Germinal center (tissue), 1 donor: ENCODE results near the gene TNFRSF14.

Experiments used
- DNase-seq: peaks from one replicate; pipeline ENCODE4 v3.0.0; 2012; ENCODE audit warnings: mixed read lengths, low spot score

The TNFRSF14 gene

DNA sequence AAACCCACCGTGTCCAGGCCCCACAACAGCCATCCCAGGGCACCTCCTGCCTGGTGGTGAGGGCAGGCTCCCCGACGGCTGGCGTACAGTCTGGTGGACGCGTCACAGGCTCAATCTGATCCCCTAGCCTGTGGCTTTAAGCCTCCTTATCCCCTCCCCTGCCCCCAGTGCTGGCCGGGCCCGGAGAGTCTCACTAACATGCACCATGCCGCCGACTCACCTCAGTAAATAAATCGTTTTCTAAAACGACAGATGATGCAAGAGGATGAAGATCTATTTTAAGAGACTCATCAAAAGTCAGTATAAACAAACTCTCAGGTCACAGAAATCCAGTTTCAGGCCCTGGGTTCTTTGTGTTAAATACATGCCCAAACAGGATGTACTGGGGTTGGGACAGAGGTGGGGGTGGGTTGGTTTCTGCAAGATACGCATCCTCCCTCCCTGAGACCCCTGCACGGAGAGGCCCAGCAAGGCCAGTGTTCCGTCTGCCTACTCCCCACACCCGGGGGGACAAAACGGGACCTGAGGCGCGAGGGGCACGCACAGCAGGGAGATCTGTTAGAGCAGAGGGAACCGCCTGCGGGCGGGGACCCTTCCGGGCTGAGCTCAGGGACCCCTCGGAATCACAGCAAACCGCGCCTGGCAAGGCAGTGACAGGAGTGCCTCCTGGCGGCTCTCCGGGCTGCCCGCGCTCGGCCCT lies 32.8 kb upstream of the TNFRSF14 start:
- DNase-seq, result no peak

DNA sequence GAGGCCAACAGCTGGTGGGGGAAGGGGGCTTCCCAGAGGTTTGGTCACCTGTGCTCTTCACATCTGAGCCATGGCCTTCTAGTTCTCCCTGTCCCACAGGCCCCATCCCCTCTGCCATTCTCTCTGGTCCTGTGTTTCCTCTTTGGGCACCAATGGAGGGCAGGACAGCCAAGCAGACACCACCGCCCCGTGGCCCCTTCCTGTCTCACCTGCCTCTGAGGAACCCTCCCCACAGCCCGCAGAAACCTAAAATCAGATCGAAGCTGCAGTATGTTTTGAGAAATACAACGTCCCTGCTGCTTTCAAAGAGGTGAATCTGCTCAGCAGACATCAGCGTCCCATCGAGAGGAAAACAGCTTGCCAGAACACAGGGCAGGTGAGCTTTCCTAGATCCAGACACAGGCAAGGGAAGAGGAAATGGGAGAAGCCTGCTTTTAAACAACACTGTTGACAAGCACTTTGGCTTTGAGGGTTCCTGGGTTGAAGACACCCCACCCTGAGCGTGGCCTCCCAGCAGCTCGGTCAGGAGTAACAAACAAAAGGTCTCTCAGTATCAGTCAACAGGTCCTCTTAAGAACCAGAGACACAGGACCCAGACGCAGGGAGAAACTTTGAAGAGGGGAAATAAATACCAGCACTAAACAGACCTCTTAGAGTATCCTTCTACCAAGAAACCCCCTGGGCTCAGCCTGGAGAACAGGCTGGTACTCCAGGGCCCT lies 32.1 kb upstream of the TNFRSF14 start:
- no peak for DNase-seq

DNA sequence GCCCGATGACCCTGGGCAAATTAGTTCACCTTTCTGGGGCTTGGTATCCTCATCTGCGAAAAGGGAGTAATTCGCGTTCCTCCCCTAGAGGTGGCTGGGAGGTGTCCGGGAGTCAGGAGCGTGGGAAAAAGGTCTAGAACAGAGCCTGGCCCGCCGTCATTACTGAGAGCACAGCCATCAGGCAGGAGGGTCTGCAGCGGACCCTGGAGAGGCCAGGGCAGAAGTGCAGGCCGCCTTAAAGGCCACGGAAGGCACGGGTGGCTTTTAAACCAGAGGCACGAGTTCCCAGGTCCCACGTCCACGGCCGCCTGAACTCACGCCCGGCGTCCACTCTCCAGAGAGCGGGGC lies 30.6 kb upstream of the TNFRSF14 start:
- DNase-seq, result no peak

DNA sequence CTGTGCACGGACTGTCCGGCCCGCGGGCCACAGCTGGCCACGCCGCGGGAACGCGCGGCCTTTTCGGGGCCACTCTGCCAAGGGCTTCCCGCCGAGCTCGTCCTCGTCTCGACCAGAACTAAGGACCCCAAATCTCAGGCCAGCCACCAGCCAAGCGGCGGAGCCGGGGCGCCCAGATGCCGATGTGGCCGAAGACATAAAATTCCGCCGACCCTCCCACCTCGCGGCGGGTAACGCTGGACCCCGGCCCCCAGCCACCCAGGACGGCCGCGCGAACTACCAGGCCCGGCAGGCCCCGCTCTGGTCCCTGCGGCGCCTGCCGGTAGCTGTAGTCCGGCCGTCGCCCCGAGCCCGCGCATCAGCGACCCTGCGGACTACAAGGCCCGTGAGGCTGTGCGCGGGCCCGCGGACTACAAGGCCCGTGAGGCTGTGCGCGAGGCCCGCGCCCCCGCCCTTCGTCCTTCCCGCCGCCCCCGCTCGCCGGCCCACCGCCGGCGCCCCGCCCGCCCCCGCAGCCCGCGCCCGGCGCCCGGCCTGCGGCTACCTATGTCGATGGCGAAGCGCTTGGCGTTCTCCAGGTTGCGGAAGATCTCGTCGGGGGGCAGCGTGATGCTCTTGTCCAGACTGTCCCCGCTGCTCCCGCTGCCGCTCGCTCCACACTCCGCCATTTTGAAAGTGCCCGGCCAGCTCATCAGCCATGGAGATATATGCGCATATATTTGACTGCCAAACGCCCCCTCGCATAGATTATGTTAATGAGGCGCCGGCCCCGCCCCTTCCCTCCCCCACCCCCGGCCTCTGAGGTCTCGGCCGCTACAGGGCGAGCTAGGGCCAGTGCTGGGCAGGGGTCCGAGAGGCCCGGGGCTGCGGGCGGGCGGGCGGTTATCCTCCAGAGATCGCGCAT lies 30.0 kb upstream of the TNFRSF14 start, which contains the start of gene PANK4:
TSS of gene PANK4 (minus strand) at position 677 of the 904 bp plus-strand sequence. CDS start at position 668, 9 bp downstream.
- peak; percentile 87 for DNase-seq

DNA sequence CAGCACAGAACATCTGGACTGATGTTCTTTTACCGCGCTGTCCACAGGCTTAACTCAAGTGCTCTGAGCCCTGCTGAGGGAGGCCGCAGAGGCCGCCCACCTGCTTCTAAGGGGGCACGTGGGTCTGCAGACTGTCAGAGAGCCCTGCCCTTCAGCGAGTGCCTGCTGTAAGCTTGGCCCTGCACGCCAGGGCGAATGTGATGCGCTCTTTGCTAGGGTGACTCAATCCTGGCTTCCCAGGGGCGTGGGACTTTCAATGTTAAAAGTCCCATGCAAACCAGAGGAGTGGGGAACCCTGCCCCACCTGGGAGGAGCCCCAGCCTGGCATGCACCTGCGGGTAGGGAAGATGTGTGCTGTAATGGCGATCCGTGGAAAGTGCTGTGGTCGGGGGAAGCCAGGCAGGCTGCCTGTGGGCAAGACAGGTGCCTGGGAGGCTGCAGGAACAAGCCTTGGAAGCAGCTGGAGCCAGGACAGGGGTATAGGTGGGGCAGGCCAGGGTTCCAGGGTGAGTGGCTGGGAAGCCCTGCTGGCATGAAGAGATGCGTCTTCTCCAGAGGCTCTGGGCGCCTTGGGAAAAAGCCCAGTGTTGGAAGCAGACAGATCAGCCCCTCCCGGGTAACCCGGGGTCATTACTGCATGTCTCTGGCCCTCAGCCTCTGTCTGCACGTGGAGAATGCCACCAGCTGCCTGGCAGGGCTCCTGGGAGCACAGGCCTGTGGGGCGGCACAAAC lies 29.2 kb upstream of the TNFRSF14 start:
- peak; percentile 46 for DNase-seq

DNA sequence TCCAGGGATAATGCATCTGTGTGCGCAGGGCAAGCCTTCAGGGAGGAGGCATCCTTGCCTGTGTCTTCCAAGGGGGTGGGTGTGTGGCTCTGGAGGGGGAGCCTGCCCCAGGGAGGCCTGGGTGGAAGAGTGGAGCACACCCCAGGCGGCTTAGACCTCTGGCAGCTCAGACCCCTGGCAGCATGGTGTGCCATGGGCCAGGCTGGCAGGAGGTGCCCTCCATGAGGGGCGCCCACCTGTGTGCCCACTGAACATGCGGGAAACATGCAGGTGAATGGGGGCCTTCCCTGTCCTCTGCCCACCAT lies 28.7 kb upstream of the TNFRSF14 start:
- DNase-seq, result no peak

DNA sequence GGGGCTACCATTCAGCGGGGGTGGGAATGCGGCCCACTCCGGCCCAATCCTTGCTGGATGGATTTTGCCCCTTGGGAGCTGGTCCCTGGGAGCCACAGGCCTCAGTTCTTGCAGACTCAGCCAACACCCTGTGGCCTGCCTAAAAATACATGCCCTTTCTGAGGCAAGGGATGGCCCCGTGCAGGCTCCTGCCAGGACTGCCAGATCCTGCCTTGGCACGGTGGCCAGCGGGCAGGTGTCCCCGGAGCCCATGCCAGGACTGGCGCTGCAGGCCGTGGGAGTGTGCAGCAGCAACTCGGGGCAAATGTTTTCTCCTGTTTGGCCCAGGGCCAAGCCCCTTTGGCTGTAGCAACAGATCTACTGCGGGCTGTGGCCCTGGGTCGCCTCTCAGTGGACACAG lies 28.2 kb upstream of the TNFRSF14 start:
- DNase-seq, result no peak

DNA sequence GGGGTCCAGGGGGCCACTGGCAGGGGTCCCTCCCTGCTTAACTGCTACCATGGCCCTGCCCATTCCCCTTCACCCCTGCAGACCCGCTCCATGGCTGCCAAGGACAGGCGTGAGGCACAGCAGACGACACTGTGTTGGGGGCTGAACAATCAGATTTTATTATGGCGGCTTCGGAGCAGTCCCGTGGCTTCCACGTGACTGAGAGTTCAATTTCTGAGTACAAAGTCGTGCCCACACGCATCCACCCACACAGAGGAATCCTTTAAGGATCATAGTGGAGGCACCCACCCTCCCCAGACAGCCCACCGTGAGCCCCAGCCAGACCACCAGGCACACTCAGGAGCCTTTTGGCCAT lies 27.6 kb upstream of the TNFRSF14 start:
- no peak for DNase-seq

DNA sequence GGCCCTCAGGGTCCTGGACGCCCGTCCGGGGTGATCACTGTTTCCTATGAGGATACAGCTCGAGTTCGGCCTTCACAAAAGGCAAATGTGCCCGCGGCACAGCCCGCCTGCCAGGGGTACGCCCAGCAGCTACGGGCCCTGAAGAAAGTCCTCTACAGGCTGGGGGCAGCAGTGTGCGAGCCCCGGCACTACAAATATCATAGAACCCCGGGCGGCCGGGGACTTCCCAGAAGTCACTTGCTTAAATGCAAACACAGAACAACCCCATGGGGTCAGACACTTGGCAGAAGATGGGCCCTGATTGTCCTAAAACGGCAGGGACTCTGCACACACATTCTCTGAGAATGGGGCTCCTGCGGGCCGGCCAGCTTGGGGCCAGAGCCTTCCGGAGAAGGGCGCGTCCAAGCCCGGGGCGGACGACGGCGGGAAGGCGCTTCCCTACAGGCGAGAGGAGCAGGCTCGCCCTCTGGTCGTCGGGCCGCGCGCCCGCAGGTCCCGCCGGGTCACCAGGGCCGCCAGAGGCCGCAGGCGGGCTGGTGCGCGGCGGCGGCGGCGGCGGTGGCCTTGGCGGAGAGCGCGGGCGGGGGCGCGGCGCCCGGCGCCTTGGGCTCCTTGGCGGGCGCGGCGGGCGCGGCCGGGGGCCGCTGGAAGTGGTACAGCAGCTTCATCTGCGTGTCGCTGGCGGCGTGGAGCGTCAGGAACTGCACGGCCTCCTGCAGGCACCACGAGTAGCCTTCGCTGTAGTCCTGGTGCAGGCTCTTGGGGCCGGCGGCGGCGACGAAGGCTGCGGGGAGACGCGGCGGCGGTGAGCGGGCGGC lies 27.0 kb upstream of the TNFRSF14 start:
- peak; percentile 58 for DNase-seq

DNA sequence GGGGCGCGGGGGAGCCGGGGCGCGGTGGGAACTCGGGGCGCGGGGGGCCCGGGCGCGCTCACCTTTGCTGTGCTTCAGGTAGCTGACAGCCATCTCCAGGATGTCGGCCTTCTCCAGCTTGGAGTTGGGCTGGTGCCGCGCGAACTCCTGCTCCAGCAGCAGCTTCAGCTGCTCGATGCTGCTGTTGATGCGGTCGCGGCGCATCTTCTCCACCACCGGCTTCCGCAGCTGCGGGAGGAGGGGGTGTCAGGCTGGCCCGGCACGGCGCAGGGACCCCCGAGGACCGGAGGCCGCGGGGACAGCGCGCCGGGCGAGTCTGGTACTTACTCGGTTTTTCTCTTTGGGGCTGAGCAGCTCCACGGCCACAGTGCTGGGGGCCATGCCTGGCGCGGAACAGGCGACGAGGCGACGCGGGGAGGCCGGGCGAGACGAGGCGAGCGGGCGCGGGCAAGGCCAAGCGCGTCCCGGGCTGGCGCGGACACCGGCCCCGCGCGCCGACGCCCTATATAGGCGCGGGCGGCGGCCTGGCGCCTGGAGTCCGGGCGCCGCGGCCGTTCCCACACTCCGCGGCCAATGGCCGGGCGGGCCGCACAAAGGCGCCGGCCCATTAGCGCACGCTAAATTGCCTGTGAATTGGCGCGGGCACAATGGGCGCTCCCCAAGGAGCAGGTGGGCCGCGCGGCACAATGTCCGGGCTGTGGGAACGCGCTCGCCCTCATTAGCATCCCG lies 26.2 kb upstream of the TNFRSF14 start, which contains the start of gene HES5:
TSS of gene HES5 (minus strand) at position 480 of the 729 bp plus-strand sequence. CDS start at position 381, 99 bp downstream.
- DNase-seq, result no peak

DNA sequence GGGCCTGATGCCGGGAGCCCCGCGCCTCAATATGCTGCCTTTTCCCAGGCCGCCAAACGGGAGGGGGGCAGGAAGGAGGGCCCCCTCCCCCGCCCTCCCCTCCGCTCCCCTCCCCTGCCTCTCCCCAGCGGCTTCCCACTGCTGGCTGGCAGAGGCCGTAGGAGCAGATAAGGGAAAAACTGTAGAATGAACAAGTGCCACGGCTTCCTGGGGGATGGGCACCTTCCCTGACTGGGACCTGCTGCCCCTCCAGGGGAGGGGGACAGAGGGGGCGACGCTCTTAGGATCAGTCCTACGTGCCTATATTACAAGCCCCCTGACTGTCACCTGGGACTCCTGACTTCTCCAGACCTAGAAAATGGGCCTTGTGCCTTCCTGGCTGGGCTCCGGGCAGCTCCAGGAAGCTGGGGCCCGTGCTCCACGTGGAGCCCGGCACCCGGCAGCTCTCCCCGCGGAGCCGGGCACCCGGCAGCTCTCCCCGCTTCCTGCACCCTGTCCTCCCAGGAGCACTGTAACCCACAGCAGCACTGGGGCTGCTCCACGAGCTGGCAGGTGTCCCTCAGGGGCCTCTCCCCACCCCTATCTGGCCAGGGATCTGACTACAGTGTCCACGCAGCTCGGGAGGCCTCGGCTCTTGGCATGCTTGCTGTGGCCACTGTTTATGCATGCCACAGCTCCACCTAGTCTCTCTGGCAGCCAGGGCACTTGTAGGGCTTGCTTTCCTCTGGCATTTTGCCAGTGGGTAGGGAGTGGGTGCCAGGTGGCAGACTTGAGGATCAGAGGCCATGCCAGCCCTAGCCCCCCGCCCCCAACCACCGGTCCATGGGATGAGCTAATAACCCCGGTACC lies 25.4 kb upstream of the TNFRSF14 start:
- no peak for DNase-seq

DNA sequence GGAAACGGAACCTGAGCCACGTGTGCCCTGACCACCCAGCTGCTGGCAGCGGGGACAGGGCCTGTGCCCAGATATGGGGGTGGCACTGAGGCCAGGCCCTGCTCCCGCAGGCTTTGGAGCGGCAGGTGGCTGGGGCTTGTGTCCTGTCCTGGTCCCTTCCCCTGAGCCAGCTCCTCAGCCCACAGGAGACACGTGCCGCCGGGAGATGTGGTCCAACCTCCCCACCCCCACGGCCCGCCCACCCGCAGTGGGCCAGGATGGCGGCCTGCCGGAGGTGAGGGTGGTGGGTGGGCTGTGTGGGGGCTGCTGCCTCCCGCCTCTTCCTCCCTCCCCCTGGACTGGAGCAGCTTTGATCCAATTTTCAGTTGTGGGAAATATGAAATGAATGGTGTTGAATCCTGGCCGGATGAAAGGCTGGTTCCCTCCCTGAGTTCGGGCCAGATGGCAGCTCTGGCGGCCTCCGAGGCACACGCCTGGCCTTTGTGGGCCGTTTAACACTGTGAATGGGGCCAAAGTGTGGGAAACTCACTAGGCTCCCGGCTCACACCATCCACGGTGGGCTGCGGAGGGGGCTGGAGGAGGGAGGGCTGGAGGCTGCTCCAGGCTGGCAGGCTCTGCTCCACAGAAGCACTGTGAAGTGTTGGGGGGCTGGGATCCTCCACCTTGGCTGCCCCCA lies 23.5 kb upstream of the TNFRSF14 start:
- DNase-seq, result no peak

DNA sequence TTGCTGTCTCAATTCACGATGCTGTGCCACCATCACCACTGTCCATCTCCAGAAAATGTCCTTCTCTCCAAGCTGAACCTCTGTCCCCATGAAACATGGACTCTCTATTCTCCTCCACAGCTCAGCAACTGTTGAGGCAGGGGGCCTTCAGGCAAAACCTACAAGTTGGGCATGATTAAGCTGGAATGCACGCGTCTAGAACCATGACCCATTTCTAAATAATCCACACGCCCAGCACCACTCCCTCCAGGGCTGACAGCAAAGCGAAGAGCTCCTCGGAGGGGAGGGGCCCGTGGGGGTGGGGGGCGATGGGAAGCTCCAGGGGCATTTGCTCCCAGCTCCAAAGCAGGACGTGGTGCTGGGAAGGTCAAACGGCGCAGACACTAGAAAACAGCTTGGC lies 22.8 kb upstream of the TNFRSF14 start:
- no peak for DNase-seq

DNA sequence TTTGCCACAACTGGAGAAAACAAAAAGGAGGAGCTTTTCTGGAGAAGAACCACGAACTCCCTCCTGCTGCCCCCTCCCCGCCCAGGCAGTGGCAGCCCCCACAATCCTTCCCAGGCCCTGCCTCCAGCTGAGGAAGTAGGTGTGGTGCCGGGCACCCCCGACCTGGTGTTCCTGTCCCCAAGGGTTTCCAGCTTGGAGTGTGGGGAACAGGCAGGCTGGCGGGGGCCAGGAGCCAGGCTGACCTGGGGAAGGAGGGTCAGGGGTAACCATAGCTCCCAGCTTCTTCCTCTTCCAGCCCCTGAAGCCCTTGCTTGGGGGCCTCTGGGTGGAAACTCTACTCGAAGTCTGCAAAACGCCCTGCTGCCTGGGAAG lies 21.9 kb upstream of the TNFRSF14 start:
- no peak for DNase-seq

DNA sequence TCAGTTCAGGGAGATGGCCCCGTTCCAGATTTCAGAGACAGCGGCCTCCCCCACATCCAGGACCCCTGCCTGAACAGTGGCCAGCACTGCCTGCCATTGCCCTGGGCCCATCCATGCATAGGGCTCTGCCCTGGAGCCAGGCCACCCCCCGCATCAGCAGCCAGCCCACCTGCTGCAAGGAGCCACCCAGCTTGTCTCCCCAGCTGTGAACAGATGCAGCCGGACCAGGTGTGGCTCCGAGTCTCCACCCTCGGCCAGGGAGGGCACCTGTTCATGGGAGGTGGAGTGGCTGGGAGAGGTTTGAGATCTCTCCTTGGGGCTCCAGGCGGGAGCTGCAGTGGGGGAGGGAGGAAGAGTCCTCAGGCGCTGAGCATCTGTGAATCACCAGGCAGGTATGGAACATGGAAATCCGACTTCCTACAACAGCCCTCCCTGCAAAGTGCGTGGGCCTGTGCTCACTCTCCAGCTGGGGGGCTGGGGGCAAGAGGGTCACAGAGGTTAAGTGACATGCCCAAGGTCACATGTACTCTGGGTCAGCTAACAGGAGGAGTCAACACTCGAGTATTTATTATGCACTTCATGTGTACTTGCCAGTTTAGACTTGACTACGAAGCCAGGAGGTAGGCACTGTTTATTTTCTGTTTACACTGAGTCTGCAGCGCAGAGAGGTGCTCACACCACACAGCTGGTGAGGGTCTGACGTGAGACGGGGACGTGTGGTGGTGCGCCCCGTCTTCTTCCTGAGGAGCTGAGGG lies 21.3 kb upstream of the TNFRSF14 start:
- DNase-seq, result no peak

DNA sequence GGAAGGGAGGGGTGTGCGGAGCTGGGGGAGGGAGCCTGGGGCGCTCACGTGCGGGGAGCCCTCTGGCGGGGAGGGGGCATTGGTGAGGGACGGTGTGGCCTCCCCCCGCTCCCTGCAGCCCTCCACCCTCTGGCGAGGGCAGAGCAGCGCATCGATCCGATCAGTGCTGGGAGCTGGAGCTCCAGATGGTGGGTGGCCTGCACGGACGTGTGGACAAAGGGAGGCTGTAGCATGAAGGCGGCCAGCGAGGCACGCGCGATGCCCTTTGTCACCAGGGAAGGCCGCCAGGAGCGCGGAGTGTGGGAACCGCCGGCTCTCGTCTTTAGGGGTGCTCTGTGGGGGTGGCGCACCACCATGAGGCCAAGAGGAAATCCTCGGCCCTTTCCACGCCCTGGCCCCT lies 20.7 kb upstream of the TNFRSF14 start:
- no peak for DNase-seq

DNA sequence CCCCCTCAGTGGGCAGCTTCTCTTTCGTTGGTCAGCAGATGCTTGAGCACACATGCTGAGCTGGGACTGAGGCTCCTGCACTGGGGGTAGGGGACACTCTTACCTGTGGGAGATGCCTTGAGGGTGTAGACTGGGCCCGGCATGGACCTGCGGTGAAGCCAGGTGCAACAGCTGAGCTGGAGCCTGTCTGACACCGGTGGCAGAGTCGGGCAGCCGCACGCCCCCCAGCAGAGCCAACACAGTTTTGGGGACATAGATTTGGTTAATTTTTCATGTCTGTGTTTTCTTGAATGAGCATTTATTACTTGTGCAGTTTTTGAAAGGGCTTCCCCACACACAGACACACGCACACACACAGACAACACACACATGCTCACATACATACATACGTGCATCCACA lies 20.2 kb upstream of the TNFRSF14 start:
- DNase-seq, result no peak

DNA sequence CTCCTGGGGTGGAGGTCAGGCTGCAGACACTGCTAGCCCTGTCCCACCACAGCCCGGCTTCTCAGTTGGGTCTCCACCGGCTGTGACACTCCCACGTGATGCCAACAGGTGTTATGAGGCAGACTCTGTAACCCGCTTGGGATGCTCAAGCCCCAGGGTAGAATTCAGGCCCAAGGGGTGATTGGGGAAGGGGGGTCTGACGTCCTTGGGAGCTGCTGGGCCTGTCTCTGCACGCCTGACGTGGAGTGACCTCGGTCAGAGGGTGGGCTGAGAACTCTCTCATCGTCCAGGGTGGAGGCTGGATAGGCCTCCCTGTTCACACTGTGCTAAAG lies 18.4 kb upstream of the TNFRSF14 start:
- no peak for DNase-seq

DNA sequence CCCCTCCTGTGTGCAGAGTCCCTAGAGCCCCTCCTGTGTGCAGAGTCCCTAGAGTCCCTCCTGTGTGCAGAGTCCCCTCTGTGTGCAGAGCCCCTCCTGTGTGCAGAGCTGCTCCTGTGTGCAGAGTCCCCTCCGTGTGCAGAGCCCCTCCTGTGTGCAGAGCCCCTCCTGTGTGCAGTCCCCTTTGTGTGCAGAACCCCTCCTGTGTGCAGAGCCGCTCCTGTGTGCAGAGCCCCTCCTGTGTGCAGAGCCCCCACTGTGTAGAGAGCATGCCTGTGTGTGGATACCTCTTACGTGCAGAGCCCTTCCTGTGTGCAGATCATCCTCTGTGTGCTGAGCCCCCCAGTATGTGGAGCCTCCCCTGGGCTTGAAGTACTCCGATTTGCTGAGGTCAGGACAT lies 17.8 kb upstream of the TNFRSF14 start:
- no peak for DNase-seq
